ENCODE measurements around the gene CPLANE1.

Gene CPLANE1

GRCh38 chr5:37211661-37212060 lies 37.5 kb downstream of the CPLANE1 start:
- no peak for ATAC-seq
- no peak for TF ChIP-seq PPARA (CRISPR knock-in tag; IDR thresholded peaks at IDR 0.05; ENCODE audit: borderline replicate concordance)
- TF ChIP-seq ZC3H10 (CRISPR knock-in tag; IDR thresholded peaks at IDR 0.05) = no peak
- no peak for TF ChIP-seq GLIS3 (CRISPR knock-in tag; IDR thresholded peaks at IDR 0.05)
- TF ChIP-seq RARB (CRISPR knock-in tag; IDR thresholded peaks at IDR 0.05) = no peak
- TF ChIP-seq TOX (CRISPR knock-in tag; IDR thresholded peaks at IDR 0.05; ENCODE audit: borderline replicate concordance) = no peak

GRCh38 chr5:37208883-37209797 lies 40.0 kb downstream of the CPLANE1 start:
- TF ChIP-seq TSHZ2 (CRISPR knock-in tag; IDR thresholded peaks at IDR 0.05) (no peak), POU6F1 (CRISPR knock-in tag; IDR thresholded peaks at IDR 0.05; ENCODE audit: borderline replicate concordance, low read depth) (no peak), ARNTL (CRISPR knock-in tag; IDR thresholded peaks at IDR 0.05; ENCODE audit: borderline replicate concordance, low read depth) (no peak), ZNF70 (CRISPR knock-in tag; IDR thresholded peaks at IDR 0.05) (no peak), CSDC2 (CRISPR knock-in tag; IDR thresholded peaks at IDR 0.05) (no peak), ZFP3 (CRISPR knock-in tag; IDR thresholded peaks at IDR 0.05) (no peak), RARB (CRISPR knock-in tag; IDR thresholded peaks at IDR 0.05) (no peak), CSRNP3 (CRISPR knock-in tag; IDR thresholded peaks at IDR 0.05) (no peak), ISL1 (CRISPR knock-in tag; IDR thresholded peaks at IDR 0.05) (no peak), CREB5 (CRISPR knock-in tag; IDR thresholded peaks at IDR 0.05; ENCODE audit: low read depth) (no peak), BACH2 (CRISPR knock-in tag; IDR thresholded peaks at IDR 0.05; ENCODE audit: borderline replicate concordance) (no peak), PPARA (CRISPR knock-in tag; IDR thresholded peaks at IDR 0.05; ENCODE audit: borderline replicate concordance) (no peak), PATZ1 (CRISPR knock-in tag; IDR thresholded peaks at IDR 0.05; ENCODE audit: borderline replicate concordance) (no peak), ZNF565 (CRISPR knock-in tag; conservative IDR thresholded peaks at IDR 0.05; ENCODE audit: low read depth) (no peak)
- no peak for ATAC-seq

GRCh38 chr5:37207802-37208201 lies 41.4 kb downstream of the CPLANE1 start:
- ATAC-seq = no peak
- TF ChIP-seq CSDC2 (CRISPR knock-in tag; IDR thresholded peaks at IDR 0.05) = no peak
- no peak for TF ChIP-seq RARB (CRISPR knock-in tag; IDR thresholded peaks at IDR 0.05)
- TF ChIP-seq CSRNP3 (CRISPR knock-in tag; IDR thresholded peaks at IDR 0.05) = no peak
- no peak for TF ChIP-seq TCF4 (CRISPR knock-in tag; IDR thresholded peaks at IDR 0.05; ENCODE audit: borderline replicate concordance)
- no peak for TF ChIP-seq ZFP30 (CRISPR knock-in tag; IDR thresholded peaks at IDR 0.05)
- no peak for TF ChIP-seq TOX (CRISPR knock-in tag; IDR thresholded peaks at IDR 0.05; ENCODE audit: borderline replicate concordance)
- TF ChIP-seq POU6F1 (CRISPR knock-in tag; IDR thresholded peaks at IDR 0.05; ENCODE audit: borderline replicate concordance, low read depth) = no peak
- no peak for TF ChIP-seq OSR1 (CRISPR knock-in tag; IDR thresholded peaks at IDR 0.05)
- no peak for TF ChIP-seq ZNF70 (CRISPR knock-in tag; IDR thresholded peaks at IDR 0.05)
- TF ChIP-seq ZC3H10 (CRISPR knock-in tag; IDR thresholded peaks at IDR 0.05) = no peak
- TF ChIP-seq PPARA (CRISPR knock-in tag; IDR thresholded peaks at IDR 0.05; ENCODE audit: borderline replicate concordance) = no peak
- TF ChIP-seq SNAI2 (CRISPR knock-in tag; IDR thresholded peaks at IDR 0.05) = no peak
- TF ChIP-seq ESRRG (CRISPR knock-in tag; IDR thresholded peaks at IDR 0.05) = no peak
- no peak for TF ChIP-seq CREB5 (CRISPR knock-in tag; IDR thresholded peaks at IDR 0.05; ENCODE audit: low read depth)
- TF ChIP-seq ISL1 (CRISPR knock-in tag; IDR thresholded peaks at IDR 0.05) = no peak
- TF ChIP-seq ZFP3 (CRISPR knock-in tag; IDR thresholded peaks at IDR 0.05) = no peak

All from SK-N-SH treated with all-trans-retinoic acid at 6 μM for 48 hours (cell line).